Stomach (tissue), 19 donors: ENCODE results near the gene PBX2. TPM values are rescaled to one million over a fixed set of nuclear protein-coding genes. Genes with fewer than 3 reads are reported as not detected.

ENCODE experiments used
- DNase-seq, 2 donors: peaks; one replicate each; pipeline versions ENCODE4 v3.0.0 to v3.0.0-alpha.2; 2013 to 2019
- H3K27ac ChIP-seq, 5 donors: fragments of 200-600 bp in 4 of 5; sonication (generic) in 4 of 5; one replicate each; pipeline ENCODE4 v1.5.1; 2013 to 2019; ENCODE audit warnings: mild to moderate bottlenecking in 1 of 5, moderate library complexity in 1 of 5
- H3K27me3 ChIP-seq, 3 donors: fragments of 200-600 bp; sonication (generic); one replicate each; pipeline ENCODE4 v1.5.1; 2017 to 2019; ENCODE audit warnings: mixed run types in 1 of 3
- H3K36me3 ChIP-seq, 4 donors: fragments of 200-600 bp; sonication (generic); 1 replicate in 3 of 4; 2 replicates in 1 of 4; pipeline ENCODE4 v1.5.1; 2016 to 2019
- H3K4me1 ChIP-seq, 4 donors: fragments of 200-600 bp; sonication (generic); one replicate each; pipeline ENCODE4 v1.5.1; 2016 to 2019
- H3K4me3 ChIP-seq, 4 donors: fragments of 200-600 bp; sonication (generic) in 3 of 4; one replicate each; pipeline ENCODE4 v1.5.1; 2016 to 2019; ENCODE audit warnings: mild to moderate bottlenecking in 1 of 4
- H3K9me3 ChIP-seq, 4 donors: fragments of 200-600 bp; sonication (generic); one replicate each; pipeline ENCODE4 v1.5.1; 2016 to 2019
- CTCF ChIP-seq, 7 experiments: fragments of 450-650 bp in 4 of 7; fragments of 200-600 bp in 3 of 7; sonication (generic) in 3 of 7; IDR thresholded peaks; one replicate each; pipeline ENCODE4 v1.5.1; 2016 to 2019; ENCODE audit warnings: antibody characterized with exemption in 7 of 7, control low read depth in 2 of 7, mild to moderate bottlenecking in 1 of 7
- EP300 ChIP-seq: sonication (generic); formaldehyde crosslinking; IDR thresholded peaks from one replicate; pipeline ENCODE4 v1.6.1; 2017; ENCODE audit warnings: antibody characterized with exemption
- POLR2A ChIP-seq, 4 donors: fragments of 450-650 bp; IDR thresholded peaks; one replicate each; pipeline ENCODE4 v1.6.1; 2016; ENCODE audit warnings: antibody characterized with exemption in 4 of 4, control low read depth in 2 of 4, mild to moderate bottlenecking in 1 of 4, moderate library complexity in 1 of 4
- POLR2AphosphoS5 ChIP-seq, 3 donors: sonication (generic); formaldehyde crosslinking; IDR thresholded peaks; one replicate each; pipeline ENCODE4 v1.6.1; 2016; ENCODE audit warnings: antibody characterized with exemption in 3 of 3
- WGBS, 5 donors: extraction: QIAGEN DNeasy Blood & Tissue Kit in 3 of 5; methylation state at CpG; one replicate each; pipeline versions ENCODE4 v1.1.5 to v1.1.7; 2013 to 2018; 5-methylcytosine and 5-hydroxymethylcytosine counted together
- intact Hi-C: fragments of 100-400 bp; cut with DNase I; formaldehyde crosslinking; loops from one replicate; pipeline ENCODE4 v1.15.1; 2023; ENCODE audit warnings: low total_unique reads
- long read RNA-seq, 10 donors: transcript quantifications; one replicate each; lab custom pipeline, GENCODE V29; 2026
- polyA plus RNA-seq, 3 donors: library from polyadenylated mRNA; stranded (reverse); fragments of 200-250 nt; gene quantifications; one replicate each; pipeline ENCODE4 v1.2.3, GENCODE V29; 2013
- total RNA-seq, 5 donors: library from RNA; depleted of rRNA; stranded (reverse); fragments of >200 nt; gene quantifications; one replicate each; pipeline versions ENCODE4 v1.1.0 to v1.2.3, GENCODE V29; 2014 to 2016
- donor health status: healthy with polysubstance abuse.
- donor health status: Bipolar disorder and iron deficiency.
- donor health status: healthy.

PBX2 gene
- total RNA-seq (10 to 100 TPM; 23.5 to 50.3 (median 42.0) TPM), polyA plus RNA-seq (10 to 100 TPM; 26.5 to 31.4 (median 28.0) TPM)
- long read RNA-seq, donor 1, partial matches to known transcripts: 0 of 3 reads
- long read RNA-seq, donor 1, other reads (novel, unspliced or antisense): 0 of 3 reads
- long read RNA-seq, donor 2, partial matches to known transcripts: 0 of 1 reads
- long read RNA-seq, donor 2, other reads (novel, unspliced or antisense): 0 of 1 reads
- long read RNA-seq, donor 3, transcript PBX2-201 (9 exons, 3,205 nt): major isoform, 8 of 9 reads
- long read RNA-seq, donor 3, partial matches to known transcripts: 0 of 9 reads
- long read RNA-seq, donor 3, other reads (novel, unspliced or antisense): 0 of 9 reads
- long read RNA-seq, donor 4: 0 reads
- long read RNA-seq, donor 5, transcript PBX2-201 (9 exons, 3,205 nt): major isoform, 9 of 11 reads
- long read RNA-seq, donor 5, partial matches to known transcripts: 0 of 11 reads
- long read RNA-seq, donor 5, other reads (novel, unspliced or antisense): 0 of 11 reads
- long read RNA-seq, donor 6, transcript PBX2-201 (9 exons, 3,205 nt): major isoform, 12 of 15 reads
- long read RNA-seq, donor 6, partial matches to known transcripts: 0 of 15 reads
- long read RNA-seq, donor 6, other reads (novel, unspliced or antisense): 0 of 15 reads
- long read RNA-seq, donor 7, partial matches to known transcripts: 0 of 5 reads
- long read RNA-seq, donor 7, other reads (novel, unspliced or antisense): 0 of 5 reads
- long read RNA-seq, donor 8, transcript PBX2-201 (9 exons, 3,205 nt): major isoform, 6 of 8 reads
- long read RNA-seq, donor 8, partial matches to known transcripts: 0 of 8 reads
- long read RNA-seq, donor 8, other reads (novel, unspliced or antisense): 0 of 8 reads
- long read RNA-seq, donor 9, partial matches to known transcripts: 0 of 4 reads
- long read RNA-seq, donor 9, other reads (novel, unspliced or antisense): 0 of 4 reads
- long read RNA-seq, donor 10, partial matches to known transcripts: 0 of 4 reads
- long read RNA-seq, donor 10, other reads (novel, unspliced or antisense): 0 of 4 reads

- H3K9me3 ChIP-seq: no peaks in the 10 kb centered on the region
- peaks cover 48 to 91% (median 78%) of the 10 kb centered on the region in 4 donors for H3K4me1 ChIP-seq
- DNase-seq: peak; percentile 89 to 97
- TF ChIP-seq POLR2AphosphoS5 (IDR thresholded peaks at IDR 0.05) (peak; percentile 33 to 64 (median 60)), CTCF (IDR thresholded peaks at IDR 0.05) (no peak), POLR2A (IDR thresholded peaks at IDR 0.05) (peak in 2 of 4 donors; percentile 39 to 50), EP300 (no peak)
- intact Hi-C loops: no loop called here
- peak within 1 kb of the TSS; percentile 94 to 100 (median 97) for H3K27ac ChIP-seq
- no peaks in the 10 kb centered on the region for H3K27me3 ChIP-seq
- peaks cover 18 to 26% (median 24%) of the 10 kb centered on the region in 4 donors for H3K36me3 ChIP-seq
- peak within 1 kb of the TSS; percentile 69 to 90 (median 81) for H3K4me3 ChIP-seq
- WGBS, 5 donors: 0 to 2% (median 1%) methylated on average over 16 to 23 of the region's 23 CpGs
These were observed at the start of gene PBX2 for GRCh38 chr6:32190054-32190851. PBX2 (minus strand) TSS chr6:32190202; CDS start chr6:32189915, 287 bp downstream.

GRCh38 chr6:32239462-32239861, 49.5 kb upstream of the PBX2 start:
- no peak for TF ChIP-seq POLR2AphosphoS5 (IDR thresholded peaks at IDR 0.05)
- TF ChIP-seq EP300: no peak
- no peak for TF ChIP-seq POLR2A (IDR thresholded peaks at IDR 0.05)
- TF ChIP-seq CTCF (IDR thresholded peaks at IDR 0.05): no peak
- Histone ChIP-seq H3K4me1 (peaks cover 0 to 1% (median under 1%) of the 10 kb centered on the region in 4 donors), H3K4me3 (no peak overlapping the region), H3K9me3 (no peaks in the 10 kb centered on the region), H3K27ac (no peak overlapping the region), H3K27me3 (peaks cover 0 to 5% (median 4%) of the 10 kb centered on the region in 3 donors), H3K36me3 (no peaks in the 10 kb centered on the region)
- WGBS, 5 donors: 46 to 78% (median 59%) methylated on average over 2 of the region's 2 CpGs
- intact Hi-C loops: no loop called here
- no peak for DNase-seq

- Histone ChIP-seq H3K9me3 (no peaks in the 10 kb centered on the region), H3K36me3 (no peaks in the 10 kb centered on the region), H3K4me1 (no peaks in the 10 kb centered on the region), H3K4me3 (no peak overlapping the region), H3K27ac (no peak overlapping the region), H3K27me3 (no peaks in the 10 kb centered on the region)
- intact Hi-C loops: no loop called here
- no peak for TF ChIP-seq CTCF (IDR thresholded peaks at IDR 0.05)
- TF ChIP-seq EP300: no peak
- TF ChIP-seq POLR2A (IDR thresholded peaks at IDR 0.05): no peak
- TF ChIP-seq POLR2AphosphoS5 (IDR thresholded peaks at IDR 0.05): no peak
- no peak for DNase-seq
- WGBS, 5 donors: 44 to 58% (median 53%) methylated on average over 4 of the region's 4 CpGs
These were observed 44.9 kb upstream of the PBX2 start for GRCh38 chr6:32234934-32235333.
